ENCODE measurements around the gene RGS1. TPM values are rescaled to one million over a fixed set of nuclear protein-coding genes. Genes with fewer than 3 reads are reported as not detected.

RGS1 gene, protein sequence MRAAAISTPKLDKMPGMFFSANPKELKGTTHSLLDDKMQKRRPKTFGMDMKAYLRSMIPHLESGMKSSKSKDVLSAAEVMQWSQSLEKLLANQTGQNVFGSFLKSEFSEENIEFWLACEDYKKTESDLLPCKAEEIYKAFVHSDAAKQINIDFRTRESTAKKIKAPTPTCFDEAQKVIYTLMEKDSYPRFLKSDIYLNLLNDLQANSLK
- 10 to 100 TPM; 17.2 to 69.5 TPM for total RNA-seq
- 3.9 TPM for polyA plus RNA-seq (ENCODE audit: insufficient read depth, low read depth, low replicate concordance)
- long read RNA-seq, donor 1 = 0 reads
- long read RNA-seq, donor 2 = 0 reads

DNA sequence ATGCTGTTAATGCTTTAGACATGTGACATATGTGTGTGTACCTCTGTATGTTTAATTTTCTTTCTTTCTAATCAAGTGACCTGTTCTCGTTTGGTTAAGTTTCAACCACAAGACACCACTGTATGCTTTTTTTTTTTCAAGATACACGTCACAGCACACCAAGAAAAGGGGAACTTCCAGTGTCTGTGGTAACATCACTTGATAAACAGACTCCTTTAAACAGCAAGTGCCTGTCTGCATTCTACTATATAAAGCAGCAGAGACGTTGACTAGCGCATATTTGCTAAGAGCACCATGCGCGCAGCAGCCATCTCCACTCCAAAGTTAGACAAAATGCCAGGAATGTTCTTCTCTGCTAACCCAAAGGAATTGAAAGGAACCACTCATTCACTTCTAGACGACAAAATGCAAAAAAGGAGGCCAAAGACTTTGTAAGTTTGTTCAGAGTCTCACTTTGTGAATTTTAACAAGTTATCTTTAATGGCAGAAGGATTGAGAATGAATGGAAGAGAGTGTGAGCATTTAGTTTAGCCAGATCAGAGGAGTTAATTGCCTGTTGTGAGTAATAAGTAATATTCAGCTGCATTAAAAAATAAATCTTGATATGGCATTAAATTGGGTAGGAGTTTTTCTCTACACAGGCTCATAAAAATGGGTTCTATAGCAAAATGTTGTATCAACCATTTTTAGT, at the start of gene RGS1:
Gene RGS1, plus strand, starts transcription at position 275 of the 691 bp plus-strand sequence. Its CDS starts 20 bp downstream, at position 295.
- intact Hi-C loops (cut with DNase I; ENCODE audit: low total_unique reads) = no loop called here
- no peaks in the 10 kb centered on the region for H3K4me1 ChIP-seq
- 80 to 85% methylated on average over 7 of the region's 7 CpGs for WGBS, 2 donors
- H3K27ac ChIP-seq = no peak within 1 kb of the TSS
- H3K36me3 ChIP-seq (ENCODE audit: low read depth, missing control alignments) = no peaks in the 10 kb centered on the region
- no peak within 1 kb of the TSS for H3K4me3 ChIP-seq
- H3K27me3 ChIP-seq = no peaks in the 10 kb centered on the region
- no peak for TF ChIP-seq CTCF (IDR thresholded peaks at IDR 0.05)
- no peak for TF ChIP-seq POLR2A (IDR thresholded peaks at IDR 0.05)
- DNase-seq = peak; percentile 41
- no peaks in the 10 kb centered on the region for H3K9me3 ChIP-seq

GRCh38 chr1:192527111-192527795, 48.3 kb upstream of the RGS1 start:
- no peaks in the 10 kb centered on the region for H3K27me3 ChIP-seq
- H3K9me3 ChIP-seq = no peaks in the 10 kb centered on the region
- no peak for DNase-seq
- no peaks in the 10 kb centered on the region for H3K36me3 ChIP-seq (ENCODE audit: low read depth, missing control alignments)
- no peak overlapping the region for H3K4me3 ChIP-seq
- intact Hi-C loops (cut with DNase I; ENCODE audit: low total_unique reads) = no loop called here
- no peaks in the 10 kb centered on the region for H3K4me1 ChIP-seq
- TF ChIP-seq POLR2A (IDR thresholded peaks at IDR 0.05) = no peak
- no peak for TF ChIP-seq CTCF (IDR thresholded peaks at IDR 0.05)
- 85 to 92% methylated on average over 5 of the region's 5 CpGs for WGBS, 2 donors
- no peak overlapping the region for H3K27ac ChIP-seq

DNA sequence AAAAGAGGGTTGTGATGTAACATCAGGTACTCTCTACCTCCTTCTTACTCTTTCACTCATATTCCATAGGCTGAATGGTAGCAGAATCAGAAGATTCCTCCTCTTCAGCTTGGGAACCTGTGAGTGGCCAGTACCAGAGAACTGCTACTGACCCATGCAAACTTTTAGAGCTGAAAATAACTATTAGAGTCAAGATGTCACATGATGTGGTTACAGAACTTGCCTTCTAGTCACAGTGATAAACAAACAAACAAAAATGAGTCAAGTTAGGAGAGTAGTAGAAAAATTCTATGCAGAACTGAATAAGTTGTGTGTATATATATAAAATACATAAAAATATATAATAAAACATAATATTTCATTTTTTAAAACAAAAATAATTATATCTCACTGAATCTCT, 47.6 kb upstream of the RGS1 start:
- Histone ChIP-seq H3K4me3 (no peak overlapping the region), H3K36me3 (ENCODE audit: low read depth, missing control alignments) (no peaks in the 10 kb centered on the region), H3K27ac (no peak overlapping the region), H3K9me3 (no peaks in the 10 kb centered on the region), H3K27me3 (no peaks in the 10 kb centered on the region), H3K4me1 (no peaks in the 10 kb centered on the region)
- no peak for TF ChIP-seq POLR2A (IDR thresholded peaks at IDR 0.05)
- no peak for TF ChIP-seq CTCF (IDR thresholded peaks at IDR 0.05)
- intact Hi-C loops (cut with DNase I; ENCODE audit: low total_unique reads) = no loop called here
- DNase-seq = no peak

DNA sequence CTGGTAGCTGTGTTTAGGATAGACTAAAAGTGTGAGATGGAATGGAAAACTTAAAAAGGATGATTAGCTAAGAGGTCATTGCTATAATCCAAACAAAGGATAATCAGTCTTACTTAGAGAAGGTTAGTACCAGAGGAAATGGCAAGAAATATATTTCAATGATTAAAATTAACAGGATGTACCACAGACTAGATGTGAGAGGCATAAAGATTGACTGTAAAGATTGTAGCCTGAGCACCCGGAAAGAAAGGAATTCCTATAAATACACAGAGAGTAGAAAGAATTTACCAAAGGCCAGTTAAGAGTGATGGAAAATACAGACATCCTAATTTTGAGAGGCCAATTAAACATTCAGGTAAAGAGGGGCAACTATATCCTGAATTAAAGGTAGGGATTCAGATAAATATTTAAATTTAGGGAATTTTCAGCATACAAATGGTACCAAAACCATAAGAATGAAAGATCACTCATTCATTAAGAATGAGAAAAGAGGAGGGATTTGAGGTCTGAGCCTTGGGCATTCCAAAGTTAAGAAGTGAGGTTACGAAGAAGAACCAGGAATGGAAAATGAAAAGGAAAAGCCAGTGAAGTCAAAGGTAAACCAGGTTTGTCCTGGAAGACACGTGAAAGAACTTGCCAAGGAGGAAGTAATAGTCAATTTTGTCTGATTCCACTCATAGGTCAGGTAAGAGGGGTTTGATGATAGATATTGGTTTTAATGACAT, 46.4 kb upstream of the RGS1 start:
- no peak for DNase-seq
- H3K27ac ChIP-seq = no peak overlapping the region

More for the DNA sequence above, 46.4 kb upstream of the RGS1 start:
- H3K9me3 ChIP-seq = no peaks in the 10 kb centered on the region
- H3K4me1 ChIP-seq = no peaks in the 10 kb centered on the region
- H3K4me3 ChIP-seq = no peak overlapping the region
- 78 to 80% methylated on average over 3 of the region's 3 CpGs for WGBS, 2 donors
- H3K27me3 ChIP-seq = no peaks in the 10 kb centered on the region
- no peak for TF ChIP-seq CTCF (IDR thresholded peaks at IDR 0.05)
- no peak for TF ChIP-seq POLR2A (IDR thresholded peaks at IDR 0.05)
- H3K36me3 ChIP-seq (ENCODE audit: low read depth, missing control alignments) = no peaks in the 10 kb centered on the region
- intact Hi-C loops (cut with DNase I; ENCODE audit: low total_unique reads) = no loop called here
